DOHH2 (cell line): ENCODE data around the gene GPR180.

Source experiments
- EZH2phosphoT487 ChIP-seq: fragments of 200-600 bp; sonication (generic); IDR thresholded peaks from 2 replicates; pipeline ENCODE4 v1.6.1; 2017; ENCODE audit warnings: borderline replicate concordance, mild to moderate bottlenecking, antibody characterized with exemption, low read length, moderate library complexity, mixed read lengths
- TF ChIP-seq, protein P1 (sequence below): fragments of 200-600 bp; sonication (generic); IDR thresholded peaks from one replicate; pipeline ENCODE4 v1.5.1; 2014; ENCODE audit warnings: antibody characterized with exemption, mild to moderate bottlenecking, low read depth, low read length; ENCODE audit not compliant: poor library complexity, severe bottlenecking

- TF ChIP-seq, protein P1, sequence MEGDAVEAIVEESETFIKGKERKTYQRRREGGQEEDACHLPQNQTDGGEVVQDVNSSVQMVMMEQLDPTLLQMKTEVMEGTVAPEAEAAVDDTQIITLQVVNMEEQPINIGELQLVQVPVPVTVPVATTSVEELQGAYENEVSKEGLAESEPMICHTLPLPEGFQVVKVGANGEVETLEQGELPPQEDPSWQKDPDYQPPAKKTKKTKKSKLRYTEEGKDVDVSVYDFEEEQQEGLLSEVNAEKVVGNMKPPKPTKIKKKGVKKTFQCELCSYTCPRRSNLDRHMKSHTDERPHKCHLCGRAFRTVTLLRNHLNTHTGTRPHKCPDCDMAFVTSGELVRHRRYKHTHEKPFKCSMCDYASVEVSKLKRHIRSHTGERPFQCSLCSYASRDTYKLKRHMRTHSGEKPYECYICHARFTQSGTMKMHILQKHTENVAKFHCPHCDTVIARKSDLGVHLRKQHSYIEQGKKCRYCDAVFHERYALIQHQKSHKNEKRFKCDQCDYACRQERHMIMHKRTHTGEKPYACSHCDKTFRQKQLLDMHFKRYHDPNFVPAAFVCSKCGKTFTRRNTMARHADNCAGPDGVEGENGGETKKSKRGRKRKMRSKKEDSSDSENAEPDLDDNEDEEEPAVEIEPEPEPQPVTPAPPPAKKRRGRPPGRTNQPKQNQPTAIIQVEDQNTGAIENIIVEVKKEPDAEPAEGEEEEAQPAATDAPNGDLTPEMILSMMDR = no peak
- no peak for TF ChIP-seq EZH2phosphoT487
Observed at GRCh38 chr13:94585543-94586101, 16.0 kb upstream of the GPR180 start.
